Neural cell (in vitro differentiated cells): ENCODE results near the gene CDHR2.

Source experiments
- CTCF ChIP-seq: fragments of 450-650 bp; IDR thresholded peaks from 2 replicates; pipeline ENCODE4 v1.5.1; 2014; ENCODE audit warnings: antibody characterized with exemption, mild to moderate bottlenecking, moderate library complexity; ENCODE audit not compliant: poor library complexity, severe bottlenecking
- EP300 ChIP-seq: fragments of 450-650 bp; conservative IDR thresholded peaks from 2 replicates; pipeline ENCODE4 v1.6.1; 2014; ENCODE audit warnings: antibody characterized with exemption, mild to moderate bottlenecking, moderate library complexity; ENCODE audit not compliant: poor library complexity, severe bottlenecking
- MXI1 ChIP-seq: fragments of 450-650 bp; conservative IDR thresholded peaks from 2 replicates; pipeline ENCODE4 v1.6.1; 2014; ENCODE audit warnings: antibody characterized with exemption, mild to moderate bottlenecking; ENCODE audit not compliant: poor library complexity, severe bottlenecking
- RAD21 ChIP-seq: fragments of 450-650 bp; conservative IDR thresholded peaks from 2 replicates; pipeline ENCODE4 v1.6.1; 2014; ENCODE audit warnings: antibody characterized with exemption, mild to moderate bottlenecking, moderate library complexity

- TF ChIP-seq EP300: no peak
- no peak for TF ChIP-seq MXI1
- no peak for TF ChIP-seq CTCF
- no peak for TF ChIP-seq RAD21
Measured at GRCh38 chr5:176644294-176644693, 95.2 kb downstream of the CDHR2 start.
